ENCODE measurements around the gene LCNL1. TPM values are rescaled to one million over a fixed set of nuclear protein-coding genes. Genes with fewer than 3 reads are reported as not detected.

Gene LCNL1
- total RNA-seq, 1 experiment from 2014 or later, result 0.82 TPM

DNA sequence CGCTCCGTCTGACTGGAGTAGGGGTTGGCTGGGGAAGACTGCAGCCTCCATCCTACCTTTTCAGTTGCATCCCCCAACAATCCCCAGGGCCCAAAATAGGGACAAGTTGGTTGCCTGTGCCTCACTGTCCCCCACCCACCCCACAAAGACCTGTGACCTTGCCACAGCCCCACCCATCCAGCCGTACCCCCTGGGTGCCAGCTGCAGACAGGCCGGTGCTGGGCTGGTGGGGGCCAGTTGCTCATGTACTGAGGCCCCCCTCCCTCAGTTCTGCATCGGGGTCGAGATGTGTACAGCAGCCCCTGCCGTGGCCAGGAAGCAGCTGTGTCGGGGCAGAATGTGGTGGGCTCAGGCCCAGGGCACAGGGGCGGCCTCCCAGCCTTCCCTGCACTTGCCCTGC, 374 bp downstream of the LCNL1 start:
- BruUV-seq (replicated peaks), result no TSS peak
- ChIA-PET POLR2A (no interaction called here), CTCF (no interaction called here)

GRCh38 chr9:136983656-136984314, 992 bp downstream of the LCNL1 start:
- H3K4me3 ChIP-seq (ENCODE audit: low read depth in 2 of 2, low read length in 2 of 2), result no peak overlapping the region
- no peaks in the 10 kb centered on the region for H3K27me3 ChIP-seq (ENCODE audit: control insufficient read depth, insufficient read depth, low read length)
- BruUV-seq (replicated peaks), result no TSS peak
- POLR2A ChIA-PET, result no interaction called here
- no peak for ATAC-seq
- no peak overlapping the region for H3K27ac ChIP-seq (ENCODE audit: low read length)
- no peaks in the 10 kb centered on the region for H3K36me3 ChIP-seq (ENCODE audit: control insufficient read depth, insufficient read depth, low read length)
- CTCF ChIA-PET, result no interaction called here
- TF ChIP-seq REST (IDR thresholded peaks at IDR 0.05; ENCODE audit: insufficient read depth in 1 of 2, low read depth in 2 of 2, low read length in 1 of 2) (no peak), SIN3A (IDR thresholded peaks at IDR 0.05; ENCODE audit: borderline replicate concordance, insufficient read depth, low read depth, low read length) (no peak), TCF7L2 (IDR thresholded peaks at IDR 0.05; ENCODE audit: low read depth, low read length) (no peak), POLR2AphosphoS5 (IDR thresholded peaks at IDR 0.05; ENCODE audit: low read depth, low read length) (no peak)
- TF ChIP-seq, protein P1, sequence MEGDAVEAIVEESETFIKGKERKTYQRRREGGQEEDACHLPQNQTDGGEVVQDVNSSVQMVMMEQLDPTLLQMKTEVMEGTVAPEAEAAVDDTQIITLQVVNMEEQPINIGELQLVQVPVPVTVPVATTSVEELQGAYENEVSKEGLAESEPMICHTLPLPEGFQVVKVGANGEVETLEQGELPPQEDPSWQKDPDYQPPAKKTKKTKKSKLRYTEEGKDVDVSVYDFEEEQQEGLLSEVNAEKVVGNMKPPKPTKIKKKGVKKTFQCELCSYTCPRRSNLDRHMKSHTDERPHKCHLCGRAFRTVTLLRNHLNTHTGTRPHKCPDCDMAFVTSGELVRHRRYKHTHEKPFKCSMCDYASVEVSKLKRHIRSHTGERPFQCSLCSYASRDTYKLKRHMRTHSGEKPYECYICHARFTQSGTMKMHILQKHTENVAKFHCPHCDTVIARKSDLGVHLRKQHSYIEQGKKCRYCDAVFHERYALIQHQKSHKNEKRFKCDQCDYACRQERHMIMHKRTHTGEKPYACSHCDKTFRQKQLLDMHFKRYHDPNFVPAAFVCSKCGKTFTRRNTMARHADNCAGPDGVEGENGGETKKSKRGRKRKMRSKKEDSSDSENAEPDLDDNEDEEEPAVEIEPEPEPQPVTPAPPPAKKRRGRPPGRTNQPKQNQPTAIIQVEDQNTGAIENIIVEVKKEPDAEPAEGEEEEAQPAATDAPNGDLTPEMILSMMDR (IDR thresholded peaks at IDR 0.05), result no peak
- in situ Hi-C loops (cut with HindIII; ENCODE audit: low pct_unique_long_range_greater_than_20kb, low sequenced_read_pairs), result no loop called here
- intact Hi-C loops (cut with micrococcal nuclease; ENCODE audit: unreplicated experiment), result no loop called here
- DNase-seq (ENCODE audit: low read depth, low spot score), result no peak
- no peaks in the 10 kb centered on the region for H3K9me3 ChIP-seq (ENCODE audit: control insufficient read depth, insufficient read depth, low read depth, low read length)
- no peaks in the 10 kb centered on the region for H3K4me1 ChIP-seq (ENCODE audit: control insufficient read depth, insufficient read depth, low read length)

More for the DNA sequence above, 374 bp downstream of the LCNL1 start:
- intact Hi-C loops (cut with micrococcal nuclease; ENCODE audit: unreplicated experiment) (no loop called here), in situ Hi-C loops (cut with HindIII; ENCODE audit: low pct_unique_long_range_greater_than_20kb, low sequenced_read_pairs) (no loop called here)
- TF ChIP-seq TCF7L2 (IDR thresholded peaks at IDR 0.05; ENCODE audit: low read depth, low read length), result no peak
- TF ChIP-seq POLR2AphosphoS5 (IDR thresholded peaks at IDR 0.05; ENCODE audit: low read depth, low read length), result no peak
- TF ChIP-seq, protein P1 (IDR thresholded peaks at IDR 0.05), result no peak
- TF ChIP-seq SIN3A (IDR thresholded peaks at IDR 0.05; ENCODE audit: borderline replicate concordance, insufficient read depth, low read depth, low read length), result no peak
- no peak for TF ChIP-seq REST (IDR thresholded peaks at IDR 0.05; ENCODE audit: insufficient read depth in 1 of 2, low read depth in 2 of 2, low read length in 1 of 2)
- DNase-seq (ENCODE audit: low read depth, low spot score) (no peak), ATAC-seq (no peak)
- no peaks in the 10 kb centered on the region for H3K9me3 ChIP-seq (ENCODE audit: control insufficient read depth, insufficient read depth, low read depth, low read length)
- H3K27ac ChIP-seq (ENCODE audit: low read length), result no peak overlapping the region
- no peaks in the 10 kb centered on the region for H3K27me3 ChIP-seq (ENCODE audit: control insufficient read depth, insufficient read depth, low read length)
- H3K36me3 ChIP-seq (ENCODE audit: control insufficient read depth, insufficient read depth, low read length), result no peaks in the 10 kb centered on the region
- no peaks in the 10 kb centered on the region for H3K4me1 ChIP-seq (ENCODE audit: control insufficient read depth, insufficient read depth, low read length)
- H3K4me3 ChIP-seq (ENCODE audit: low read depth in 2 of 2, low read length in 2 of 2), result no peak overlapping the region

Data from Panc1 (cell line).